Gastrocnemius medialis (tissue), 4 donors: ENCODE data around the gene FAM210A. TPM values are rescaled to one million over a fixed set of nuclear protein-coding genes. Genes with fewer than 3 reads are reported as not detected.

ENCODE experiments used
- ATAC-seq, 2 donors: fragments of 150-250 bp; one replicate each; pipeline ENCODE4 v1.9.1; 2016
- DNase-seq, 2 donors: peaks; one replicate each; pipeline ENCODE4 v3.0.0-alpha.2; 2019
- H3K27ac ChIP-seq, 4 donors: fragments of 200-600 bp; sonication (generic); 1 replicate in 1 of 4; 2 replicates in 3 of 4; pipeline ENCODE4 v1.5.1; 2016 to 2018; ENCODE audit warnings: mild to moderate bottlenecking in 2 of 4, moderate library complexity in 1 of 4
- H3K27me3 ChIP-seq, 3 donors: fragments of 200-600 bp; sonication (generic) in 2 of 3; 1 replicate in 1 of 3; 2 replicates in 2 of 3; pipeline versions ENCODE4 v1.5.1 to v1.6.0; 2016 to 2019; ENCODE audit warnings: mild to moderate bottlenecking in 1 of 3, moderate library complexity in 1 of 3
- H3K36me3 ChIP-seq, 2 donors: fragments of 200-600 bp; sonication (generic) in 1 of 2; one replicate each; pipeline ENCODE4 v1.5.1; 2017 to 2018
- H3K4me1 ChIP-seq, 2 donors: fragments of 200-600 bp; sonication (generic) in 1 of 2; one replicate each; pipeline ENCODE4 v1.5.1; 2016 to 2017; ENCODE audit warnings: mild to moderate bottlenecking in 2 of 2
- H3K4me3 ChIP-seq, 4 donors: fragments of 200-600 bp; sonication (generic) in 3 of 4; 1 replicate in 1 of 4; 2 replicates in 3 of 4; pipeline ENCODE4 v1.5.1; 2016 to 2019; ENCODE audit warnings: mild to moderate bottlenecking in 2 of 4
- H3K9me3 ChIP-seq, 3 donors: fragments of 200-600 bp; sonication (generic) in 2 of 3; 1 replicate in 1 of 3; 2 replicates in 2 of 3; pipeline ENCODE4 v1.5.1; 2016 to 2019
- CTCF ChIP-seq, 5 experiments: fragments of 450-650 bp in 3 of 5; fragments of 200-600 bp in 2 of 5; sonication (generic) in 2 of 5; IDR thresholded peaks in 4 of 5; conservative IDR thresholded peaks in 1 of 5; 1 replicate in 4 of 5; 2 replicates in 1 of 5; pipeline ENCODE4 v1.5.1; 2016 to 2019; ENCODE audit warnings: antibody characterized with exemption in 5 of 5, mild to moderate bottlenecking in 3 of 5, moderate library complexity in 3 of 5
- POLR2A ChIP-seq, 2 donors: fragments of 450-650 bp; IDR thresholded peaks; one replicate each; pipeline ENCODE4 v1.6.1; 2017; ENCODE audit warnings: antibody characterized with exemption in 2 of 2, mild to moderate bottlenecking in 2 of 2, moderate library complexity in 2 of 2
- in situ Hi-C, 4 donors: fragments of 200-750 bp; cut with MboI; loops; one replicate each; pipeline versions ENCODE4 v1.15.0 to v1.8.0; 2017; ENCODE audit warnings: low sequenced_read_pairs in 4 of 4
- intact Hi-C: fragments of 100-400 bp; cut with DNase I; formaldehyde crosslinking; loops from one replicate; pipeline ENCODE4 v1.15.1; 2023; ENCODE audit warnings: low total_unique reads
- total RNA-seq, 4 donors: library from RNA; depleted of rRNA; stranded (reverse); fragments of >200 nt; gene quantifications; one replicate each; pipeline versions ENCODE4 v1.1.0 to v1.2.3, GENCODE V29; 2016

FAM210A gene
- total RNA-seq, 4 donors from 2014 or later: 7.8 to 23.1 (median 16.3) TPM

- DNase-seq (no peak), ATAC-seq (no peak)
- H3K36me3 ChIP-seq: peaks cover 0 to 9% of the 10 kb centered on the region in 2 donors
- H3K4me1 ChIP-seq: no peaks in the 10 kb centered on the region
- TF ChIP-seq CTCF (IDR thresholded peaks at IDR 0.05 in 4 of 5, conservative IDR thresholded peaks at IDR 0.05 in 1 of 5) (no peak), POLR2A (IDR thresholded peaks at IDR 0.05) (no peak)
- H3K9me3 ChIP-seq: no peaks in the 10 kb centered on the region
- intact Hi-C loops (no loop called here), in situ Hi-C loops (loop anchor here in 2 of 4 donors (25.0 kb wide), 2 partner anchors 90 to 435 kb away; partner anchors contain the start of genes FAM210A (in 1 of the 2), LDLRAD4 (in 1 of the 2) and RNMT (in 1 of the 2))
- H3K27ac ChIP-seq: no peak overlapping the region
- no peak overlapping the region for H3K4me3 ChIP-seq
- H3K27me3 ChIP-seq: no peaks in the 10 kb centered on the region
Observed at GRCh38 chr18:13647761-13648160, 78.6 kb downstream of the FAM210A start.

GRCh38 chr18:13646633-13647032 lies 79.7 kb downstream of the FAM210A start:
- ATAC-seq (no peak), DNase-seq (no peak)
- Histone ChIP-seq H3K36me3 (peaks cover 0 to 9% of the 10 kb centered on the region in 2 donors), H3K4me1 (no peaks in the 10 kb centered on the region), H3K9me3 (no peaks in the 10 kb centered on the region), H3K4me3 (no peak overlapping the region), H3K27me3 (no peaks in the 10 kb centered on the region), H3K27ac (no peak overlapping the region)
- in situ Hi-C loops: loop anchor here in 2 of 4 donors (25.0 kb wide), 2 partner anchors 91 to 434 kb away; partner anchors contain the start of genes FAM210A (in 1 of the 2), LDLRAD4 (in 1 of the 2) and RNMT (in 1 of the 2)
- intact Hi-C loops: no loop called here
- TF ChIP-seq POLR2A (IDR thresholded peaks at IDR 0.05) (no peak), CTCF (IDR thresholded peaks at IDR 0.05 in 4 of 5, conservative IDR thresholded peaks at IDR 0.05 in 1 of 5) (no peak)

GRCh38 chr18:13645093-13645492 lies 81.3 kb downstream of the FAM210A start:
- in situ Hi-C loops: loop anchor here in 2 of 4 donors (25.0 kb wide), 2 partner anchors 92 to 433 kb away; partner anchors contain the start of genes FAM210A (in 1 of the 2), LDLRAD4 (in 1 of the 2) and RNMT (in 1 of the 2)

GRCh38 chr18:13643261-13643751 lies 83.1 kb downstream of the FAM210A start:
- in situ Hi-C loops (loop anchor here in 2 of 4 donors (25.0 kb wide), 2 partner anchors 94 to 431 kb away; partner anchors contain the start of genes FAM210A (in 1 of the 2), LDLRAD4 (in 1 of the 2) and RNMT (in 1 of the 2)), intact Hi-C loops (no loop called here)
- no peak for ATAC-seq
- Histone ChIP-seq H3K9me3 (no peaks in the 10 kb centered on the region), H3K27me3 (no peaks in the 10 kb centered on the region), H3K4me3 (no peak overlapping the region), H3K4me1 (peaks cover 0 to 2% of the 10 kb centered on the region in 2 donors), H3K27ac (no peak overlapping the region), H3K36me3 (peaks cover 0 to 9% of the 10 kb centered on the region in 2 donors)
- DNase-seq: no peak
- TF ChIP-seq POLR2A (IDR thresholded peaks at IDR 0.05): no peak
- no peak for TF ChIP-seq CTCF (IDR thresholded peaks at IDR 0.05 in 4 of 5, conservative IDR thresholded peaks at IDR 0.05 in 1 of 5)

More at GRCh38 chr18:13645093-13645492, 81.3 kb downstream of the FAM210A start:
- Histone ChIP-seq H3K4me1 (peaks cover 0 to 2% of the 10 kb centered on the region in 2 donors), H3K27me3 (no peaks in the 10 kb centered on the region), H3K9me3 (no peaks in the 10 kb centered on the region), H3K4me3 (no peak overlapping the region), H3K27ac (no peak overlapping the region), H3K36me3 (peaks cover 0 to 9% of the 10 kb centered on the region in 2 donors)
- intact Hi-C loops: no loop called here
- DNase-seq (no peak), ATAC-seq (no peak)
- TF ChIP-seq CTCF (IDR thresholded peaks at IDR 0.05 in 4 of 5, conservative IDR thresholded peaks at IDR 0.05 in 1 of 5) (no peak), POLR2A (IDR thresholded peaks at IDR 0.05) (no peak)
